GM19372 (cell line): ENCODE data around the gene ABI1.
"Not testable (repeated sequence)": the region's sequence is repeated elsewhere in the genome, so short reads cannot be mapped to it uniquely, and the experiment has no call there.

Source experiments
- ATAC-seq: cut with Tn5 transposase; IDR thresholded peaks from one replicate; pipeline ENCODE4 v1.9.1; 2021; ENCODE audit warnings: mild to moderate bottlenecking, low read depth, moderate library complexity; ENCODE audit not compliant: unreplicated experiment

ABI1 gene

DNA sequence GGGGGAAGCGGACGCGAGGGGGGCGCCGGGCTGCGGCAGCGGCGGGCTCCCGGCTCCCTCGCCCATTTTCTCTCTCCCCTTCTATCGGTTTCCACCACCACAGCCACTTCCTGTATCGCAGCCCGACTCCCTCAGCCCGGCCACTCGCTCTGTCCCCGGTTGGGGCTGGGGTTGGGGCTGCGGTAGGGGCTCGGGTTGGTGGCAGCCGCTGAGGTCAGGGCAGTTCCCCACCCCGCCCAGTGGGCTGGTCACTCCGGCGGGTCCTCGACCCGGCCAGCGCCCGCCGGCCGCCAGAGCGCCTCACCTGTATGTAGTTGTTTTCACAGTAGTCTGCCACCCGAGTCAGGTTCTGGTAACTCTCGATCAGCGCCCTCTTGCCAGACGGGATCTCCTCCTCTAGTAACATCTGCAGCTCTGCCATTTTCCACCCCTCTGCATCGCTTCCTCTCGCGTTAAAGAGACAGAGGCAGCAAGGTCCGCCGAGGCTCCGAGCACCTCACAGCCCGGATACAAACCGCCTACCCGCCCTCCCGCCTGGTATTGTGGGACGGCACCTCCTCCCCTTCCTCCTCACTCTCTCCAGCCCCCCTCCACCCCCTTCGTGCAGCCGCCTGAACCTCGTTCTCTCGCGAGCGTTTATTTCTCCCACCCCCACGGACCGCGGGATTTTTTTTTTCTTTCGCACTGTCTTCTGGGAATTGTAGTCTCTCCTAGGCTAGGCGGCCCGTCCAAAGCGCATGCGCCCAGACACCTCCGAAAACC is at the start of gene ABI1:
ABI1 (minus strand) TSS at position 516 of the 762 bp plus-strand sequence; CDS start at position 421, 95 bp downstream.
- peak; percentile 71 for ATAC-seq

DNA sequence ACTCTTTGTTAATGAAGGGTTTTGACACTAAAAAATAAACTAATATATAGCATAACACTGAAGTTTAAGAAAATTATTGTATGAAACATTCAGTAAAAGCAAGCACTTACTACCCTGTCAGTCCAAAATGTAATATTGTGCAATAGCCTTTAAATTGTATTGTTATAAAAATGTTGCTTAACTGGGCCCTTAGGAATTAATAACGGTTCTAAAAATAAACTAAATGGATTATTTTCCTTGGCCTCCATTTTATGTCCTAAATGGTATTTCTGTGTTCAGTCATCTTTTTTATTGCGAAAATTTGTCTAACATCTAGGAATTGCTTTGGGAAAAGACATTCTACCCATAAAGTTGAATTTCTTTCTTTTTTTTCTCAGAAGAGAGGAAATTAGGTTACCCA is 49.0 kb upstream of the ABI1 start:
- no peak for ATAC-seq

DNA sequence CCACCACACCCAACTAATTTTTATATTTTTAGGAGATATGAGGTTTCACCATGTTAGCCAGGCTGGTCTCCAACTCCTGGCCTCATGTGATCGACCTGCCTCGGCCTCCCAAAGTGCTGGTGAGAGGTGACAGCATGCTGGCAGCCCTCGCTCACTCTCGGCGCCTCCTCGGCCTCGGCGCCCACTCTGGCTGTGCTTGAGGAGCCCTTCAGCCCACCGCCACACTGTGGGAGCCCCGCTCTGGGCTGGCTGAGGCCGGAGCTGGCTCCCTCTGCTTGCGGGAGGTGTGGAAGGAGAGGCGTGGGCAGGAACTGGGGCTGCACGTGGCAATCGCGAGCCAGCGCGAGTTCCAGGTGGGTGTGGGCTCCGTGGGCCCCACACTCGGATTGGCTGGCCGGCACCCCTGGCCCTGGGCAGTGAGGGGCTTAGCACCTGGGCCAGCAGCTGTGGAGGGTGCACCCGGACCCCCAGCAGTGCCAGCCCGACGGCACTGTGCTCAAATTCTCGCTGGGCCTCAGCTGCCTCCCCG is 44.6 kb upstream of the ABI1 start:
- ATAC-seq: not testable (repeated sequence)

DNA sequence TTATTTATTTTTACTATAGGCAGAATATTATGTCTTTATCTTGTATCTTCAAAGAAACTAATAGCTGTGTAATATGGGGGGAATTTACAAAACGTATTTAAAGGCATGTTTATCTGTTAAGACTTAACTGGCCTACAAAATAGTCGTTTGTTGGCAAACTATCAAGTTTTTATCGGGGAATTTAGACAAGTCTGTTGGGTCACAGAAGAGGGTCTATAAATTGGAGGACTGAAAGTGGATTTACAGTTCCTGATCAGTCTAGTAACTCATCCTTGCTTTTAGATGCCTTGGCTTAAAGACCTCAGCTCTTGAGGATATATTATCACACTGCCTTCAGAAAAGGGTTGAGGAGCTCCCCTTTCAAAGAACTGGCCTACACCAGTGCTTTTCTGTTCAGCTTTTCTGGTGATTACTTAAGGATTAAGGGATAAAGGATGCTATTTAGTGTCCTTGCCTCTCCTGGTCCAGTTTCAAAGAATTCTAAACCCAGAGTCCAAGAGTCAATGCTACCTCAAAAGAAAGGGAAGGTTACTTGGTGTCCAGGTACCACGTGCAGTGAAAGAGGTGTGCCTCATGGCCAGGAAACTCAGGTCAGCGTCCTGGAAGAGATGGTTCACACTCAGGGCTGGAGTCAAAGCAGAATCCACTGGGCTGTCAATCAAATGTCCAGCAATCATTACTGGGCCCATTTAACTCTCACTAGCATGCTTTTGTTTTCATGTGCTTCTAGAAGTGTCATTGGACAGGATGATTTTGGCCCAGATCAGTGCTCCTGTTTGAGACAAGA is 42.9 kb upstream of the ABI1 start:
- no peak for ATAC-seq

DNA sequence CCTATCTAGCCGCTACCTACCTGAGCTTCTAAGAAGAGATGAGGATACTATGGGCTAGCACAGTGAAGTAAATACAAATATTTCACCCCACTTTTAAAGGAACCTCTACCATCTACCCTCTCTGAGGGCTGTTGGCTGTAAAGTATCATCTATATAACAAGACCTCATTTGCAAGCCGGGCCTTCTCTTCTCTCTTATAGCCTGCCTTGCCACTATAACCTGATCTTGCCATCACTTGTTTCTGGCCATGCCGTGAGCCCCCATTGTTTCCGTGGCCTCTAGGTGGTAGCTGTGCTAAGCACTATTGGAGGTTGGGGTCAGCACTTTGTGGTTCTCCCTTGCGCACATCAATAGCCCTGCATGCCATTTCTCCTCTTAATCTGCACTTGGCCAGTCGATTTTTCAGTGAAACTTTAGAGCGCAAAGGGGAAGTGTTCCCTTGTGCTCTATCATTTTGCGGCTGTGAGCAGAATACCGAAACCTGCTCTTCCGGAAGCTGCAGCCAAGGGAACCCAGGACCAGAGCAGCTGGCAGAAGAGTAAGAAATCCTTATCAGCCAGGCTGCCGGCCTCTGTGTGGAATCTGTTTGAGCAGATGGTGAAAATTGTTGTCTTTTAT is 31.7 kb upstream of the ABI1 start:
- peak; percentile 88 for ATAC-seq

DNA sequence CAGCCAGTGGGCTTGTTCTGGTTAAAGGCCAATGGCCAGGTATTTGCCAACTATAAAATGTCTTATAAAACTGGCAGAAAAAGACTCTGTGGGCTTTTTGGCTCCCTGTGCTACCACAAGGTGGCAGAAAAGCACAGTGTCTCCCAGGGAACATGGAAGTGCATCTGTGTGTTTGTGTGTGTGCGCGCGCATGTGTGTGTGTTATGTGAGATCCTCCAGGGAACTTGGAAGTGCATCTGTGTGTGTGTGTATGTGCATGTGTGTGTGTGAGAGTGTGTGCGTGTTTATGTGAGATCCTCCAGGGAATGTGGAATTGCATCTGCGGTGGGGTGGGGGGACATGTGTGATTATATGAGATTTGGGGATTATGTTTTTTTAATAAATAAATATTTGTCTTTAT is 30.2 kb upstream of the ABI1 start:
- peak; percentile 37 for ATAC-seq

DNA sequence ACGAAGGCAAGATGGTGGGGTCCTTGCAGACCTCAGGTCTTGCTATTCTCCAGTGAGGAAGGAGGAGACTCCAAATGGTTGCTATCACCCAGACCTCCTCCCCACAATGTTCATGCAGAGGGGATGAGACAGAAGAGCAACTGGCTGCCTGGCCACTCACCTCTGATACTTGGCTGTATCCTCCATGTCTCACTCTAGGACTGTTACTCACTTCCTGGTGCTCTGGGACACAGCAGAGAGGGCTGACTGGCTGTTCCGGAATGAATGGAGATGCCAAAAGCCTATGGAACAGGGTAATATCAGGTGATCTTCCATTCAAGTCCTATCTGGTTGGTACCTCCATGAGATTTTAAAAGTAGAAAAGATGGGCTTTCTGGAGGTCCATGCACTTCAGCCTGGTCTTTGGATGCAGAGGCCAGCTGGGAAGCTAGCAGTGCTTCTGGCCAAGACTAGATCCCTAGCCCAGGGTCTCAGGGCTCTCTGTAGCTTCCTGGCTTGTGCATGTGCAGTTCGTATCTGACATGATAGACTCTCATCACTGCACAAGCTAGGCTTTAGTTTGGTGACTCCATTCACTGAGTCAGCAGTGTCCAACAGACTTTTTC is 27.0 kb upstream of the ABI1 start:
- no peak for ATAC-seq

DNA sequence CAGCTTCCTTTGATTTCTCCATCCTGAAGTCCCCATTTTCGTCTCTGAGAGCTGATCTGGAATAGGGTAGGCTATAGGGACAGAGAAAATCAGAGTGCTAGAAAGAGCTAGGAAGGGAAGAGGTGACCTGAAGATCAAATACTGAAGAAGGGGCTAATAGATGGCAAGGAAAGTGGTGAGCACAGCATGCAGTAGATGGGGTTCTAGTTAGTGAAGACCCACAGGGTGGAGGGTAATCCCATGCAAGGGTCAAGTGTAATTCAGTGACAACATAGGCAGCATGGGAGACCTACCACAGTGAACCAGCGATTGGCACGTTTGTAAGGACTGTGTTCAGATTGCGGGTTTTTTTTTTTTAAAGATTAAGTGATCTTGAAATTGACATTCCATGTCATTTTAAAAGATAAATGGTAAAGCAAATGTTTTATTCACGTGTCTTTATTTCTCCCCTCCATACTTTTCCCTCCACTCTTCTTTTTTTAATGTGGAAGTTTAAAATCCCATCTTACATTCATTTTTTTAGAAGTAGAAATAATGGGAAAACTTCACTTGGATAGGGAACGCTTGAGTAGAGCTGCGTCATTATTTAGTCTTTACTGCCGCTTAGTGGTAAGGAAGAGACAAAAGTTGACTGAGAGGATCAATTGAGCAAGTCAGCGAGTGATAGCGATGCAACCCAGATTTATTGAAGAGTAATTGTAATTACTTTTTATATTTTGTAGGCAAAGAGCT is 21.0 kb upstream of the ABI1 start:
- peak; percentile 61 for ATAC-seq

DNA sequence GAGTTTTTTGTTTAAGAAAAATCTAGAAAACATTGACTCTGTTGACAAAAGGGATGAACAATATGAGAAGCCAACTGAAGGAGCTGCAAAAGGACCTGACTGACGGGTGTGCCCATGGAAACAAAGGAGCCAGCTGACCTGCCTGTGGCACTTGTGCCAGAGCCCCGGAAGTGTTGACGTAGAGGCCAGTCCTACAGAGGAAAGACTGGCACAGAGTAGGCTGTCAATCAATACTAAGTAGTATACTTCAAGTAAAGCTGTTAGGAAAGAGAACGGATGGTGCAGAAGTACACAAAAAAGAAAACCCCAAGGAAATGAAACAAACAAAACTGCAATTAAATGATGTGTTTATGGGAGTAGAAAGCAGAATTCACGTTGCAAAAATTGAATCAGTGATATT is 19.0 kb upstream of the ABI1 start:
- no peak for ATAC-seq

DNA sequence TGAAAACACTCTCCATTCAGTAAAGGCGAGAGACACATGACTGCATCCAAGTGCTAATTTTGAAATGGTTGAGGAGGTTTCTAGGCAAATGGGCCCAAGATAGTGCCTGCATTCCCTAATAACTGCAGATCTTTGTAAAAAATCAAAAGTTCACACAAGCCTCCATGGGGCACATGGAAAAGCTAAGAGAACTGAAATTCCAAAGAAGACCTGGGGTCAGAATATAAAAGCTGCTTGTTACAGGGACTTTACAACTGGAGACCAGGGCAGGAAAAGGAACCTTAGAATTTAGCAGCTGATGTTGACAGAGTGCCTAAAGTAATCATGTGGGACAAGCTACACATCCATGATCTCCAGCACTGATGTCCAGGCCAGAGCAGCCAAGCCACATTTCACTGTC is 10.0 kb upstream of the ABI1 start:
- no peak for ATAC-seq

DNA sequence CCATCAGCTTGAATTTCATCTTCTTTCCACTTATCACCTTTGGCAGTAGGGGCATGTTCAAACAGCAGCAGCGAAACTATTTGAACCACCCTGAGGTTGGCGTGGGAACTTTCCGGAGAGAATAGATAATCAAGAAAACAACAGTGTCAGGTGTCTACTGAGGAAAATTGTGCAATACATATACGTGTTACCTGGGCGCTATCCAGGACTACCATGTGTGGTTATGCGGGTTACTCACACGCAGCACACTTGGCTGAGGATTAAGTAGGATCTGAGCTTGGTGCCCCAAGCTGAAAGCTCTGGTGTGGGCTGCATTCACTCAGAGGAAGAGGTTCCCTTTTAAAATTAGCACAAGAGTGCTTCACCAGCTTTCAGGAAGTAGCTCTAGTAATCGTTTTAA is 8.8 kb upstream of the ABI1 start:
- no peak for ATAC-seq

DNA sequence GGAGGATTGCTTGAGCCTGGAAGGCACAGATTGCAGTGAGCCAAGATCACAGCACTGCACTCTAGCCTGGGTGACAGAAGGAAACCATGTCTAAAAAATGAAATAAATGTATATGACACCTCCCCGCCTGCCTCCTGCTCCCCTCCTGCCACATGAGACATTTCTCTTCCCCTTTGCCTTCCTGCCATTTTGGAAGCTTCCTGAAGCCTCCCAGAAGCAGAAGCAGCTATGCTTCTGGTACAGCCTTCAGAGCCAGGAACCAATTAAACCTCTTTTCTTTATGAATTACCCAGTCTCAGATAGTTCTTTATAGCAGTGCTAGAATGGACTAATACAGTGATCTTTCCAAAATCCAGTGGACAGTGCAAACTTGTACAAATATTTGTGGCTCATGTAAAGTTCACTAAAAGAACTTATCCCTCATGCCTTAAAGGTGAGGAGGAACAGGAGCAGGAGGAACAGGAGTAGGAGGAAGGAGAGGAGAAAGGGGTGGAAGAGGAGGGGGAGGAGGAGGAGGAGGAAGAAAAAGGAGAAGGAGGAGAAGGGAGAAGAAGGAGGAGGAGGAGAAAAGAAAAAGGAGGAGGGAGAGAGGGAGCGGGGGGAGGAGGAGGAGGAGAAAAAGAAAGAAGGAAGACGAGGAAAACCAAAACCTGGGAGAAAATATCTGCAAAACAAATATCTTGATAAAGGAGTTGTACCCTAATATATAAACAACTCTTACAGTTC is 2.8 kb upstream of the ABI1 start:
- ATAC-seq: no peak

DNA sequence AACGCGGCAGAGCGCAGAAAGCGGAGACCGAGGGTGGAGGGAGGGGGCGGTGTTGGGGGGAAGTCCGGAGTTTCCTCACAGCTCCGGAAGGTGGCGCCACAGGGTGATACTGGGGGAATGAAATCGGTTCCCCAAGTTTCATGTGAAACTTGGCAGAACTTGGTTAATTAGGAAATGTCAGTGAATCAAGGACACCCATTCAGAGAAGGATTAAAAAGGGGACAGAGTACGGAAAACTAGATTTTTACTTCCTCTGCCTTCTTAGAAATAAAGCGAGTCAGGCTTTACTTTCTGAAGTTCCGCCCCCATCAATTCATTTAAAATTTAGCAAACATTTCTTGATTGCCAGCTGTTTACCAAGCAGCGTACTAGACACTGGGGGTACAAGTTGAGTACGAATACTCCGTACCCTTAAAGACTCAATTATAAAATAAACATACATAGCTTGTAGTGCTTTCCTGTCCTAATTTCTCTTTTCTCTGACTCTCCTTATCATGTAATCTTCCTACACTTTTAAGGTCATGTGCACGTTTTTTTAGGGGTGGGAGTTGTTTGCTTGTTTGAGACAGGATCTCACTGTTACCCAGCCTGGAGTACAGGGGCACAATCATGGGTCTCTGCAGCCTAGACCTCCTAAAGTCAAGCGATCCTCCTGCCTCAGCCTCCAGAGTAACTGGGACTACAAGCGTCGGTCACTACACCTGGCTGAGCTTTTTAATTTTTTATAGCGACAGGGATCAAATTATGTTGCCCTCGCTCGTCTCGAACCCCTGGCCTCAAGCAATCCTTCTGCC is 644 bp upstream of the ABI1 start:
- no peak for ATAC-seq

DNA sequence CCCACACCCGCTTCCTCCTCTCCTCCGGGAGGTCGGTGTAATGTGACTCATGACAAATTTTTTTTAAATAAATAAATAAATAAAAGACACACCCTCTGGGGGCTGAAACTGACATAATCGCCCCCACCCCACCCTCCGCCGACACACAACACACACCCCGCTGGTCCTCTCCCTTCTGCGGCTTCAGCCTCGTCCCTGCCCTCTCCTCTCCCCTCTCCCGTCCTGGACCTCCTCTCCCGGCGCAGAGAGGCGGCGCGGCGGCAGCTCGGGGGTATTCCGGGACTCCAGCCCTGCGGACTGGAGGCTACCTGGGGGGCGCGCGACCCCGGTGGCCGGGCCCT is 686 bp downstream of the ABI1 start:
- ATAC-seq: peak; percentile 11

DNA sequence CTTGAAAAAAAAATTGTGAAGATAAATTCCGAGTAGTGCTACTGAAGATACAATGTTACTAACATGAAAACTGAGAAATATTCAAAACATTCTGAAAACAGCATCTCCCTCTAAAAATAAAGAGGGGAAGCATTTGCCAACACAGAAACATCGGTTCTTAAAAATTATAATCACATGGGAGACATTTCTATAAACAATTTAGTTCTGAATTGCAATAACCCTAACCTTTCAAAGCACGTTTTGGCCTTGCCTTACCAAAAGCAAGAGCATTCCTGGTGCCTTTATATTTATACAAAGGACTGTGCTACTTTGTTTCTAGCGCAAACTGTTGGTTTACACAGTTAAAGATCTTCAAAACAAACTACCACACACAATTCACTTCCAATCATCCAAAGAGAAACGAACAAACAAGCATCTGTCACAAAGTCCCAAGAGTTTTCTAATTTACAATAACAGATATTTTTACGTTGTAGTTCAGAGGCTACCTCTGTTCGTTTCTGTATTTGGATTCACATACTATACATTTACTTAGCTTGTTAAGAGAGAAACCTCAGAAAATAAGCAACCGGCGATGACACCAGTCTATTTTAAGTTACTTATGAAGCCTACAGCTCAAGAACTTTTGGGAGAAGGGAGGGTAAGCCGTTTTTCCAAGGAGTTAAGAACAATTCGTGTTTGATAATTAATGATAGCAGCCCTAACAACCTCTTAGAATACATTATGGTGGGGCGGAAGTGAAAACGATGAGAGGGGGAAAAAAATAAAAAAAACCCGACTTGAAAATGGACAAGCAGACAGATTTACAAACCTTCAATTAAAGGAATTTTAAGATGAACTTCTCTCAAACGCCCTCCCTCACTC is 1.3 kb downstream of the ABI1 start:
- ATAC-seq: no peak

DNA sequence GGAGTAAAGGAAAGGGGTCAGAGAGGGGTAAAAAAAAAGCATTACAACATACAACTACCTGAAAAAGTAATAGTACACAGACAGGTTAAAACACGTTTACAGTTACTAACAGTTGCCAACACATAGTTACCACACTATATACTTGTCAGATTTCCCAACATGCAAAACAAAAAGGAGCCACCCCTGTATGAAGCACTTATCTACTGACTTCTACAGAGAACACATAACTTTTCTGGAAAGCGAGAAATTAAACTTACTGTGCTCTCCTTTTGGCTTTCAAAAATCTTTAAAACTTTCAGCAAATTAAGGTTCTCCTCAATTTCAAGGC is 2.1 kb downstream of the ABI1 start:
- ATAC-seq: no peak

DNA sequence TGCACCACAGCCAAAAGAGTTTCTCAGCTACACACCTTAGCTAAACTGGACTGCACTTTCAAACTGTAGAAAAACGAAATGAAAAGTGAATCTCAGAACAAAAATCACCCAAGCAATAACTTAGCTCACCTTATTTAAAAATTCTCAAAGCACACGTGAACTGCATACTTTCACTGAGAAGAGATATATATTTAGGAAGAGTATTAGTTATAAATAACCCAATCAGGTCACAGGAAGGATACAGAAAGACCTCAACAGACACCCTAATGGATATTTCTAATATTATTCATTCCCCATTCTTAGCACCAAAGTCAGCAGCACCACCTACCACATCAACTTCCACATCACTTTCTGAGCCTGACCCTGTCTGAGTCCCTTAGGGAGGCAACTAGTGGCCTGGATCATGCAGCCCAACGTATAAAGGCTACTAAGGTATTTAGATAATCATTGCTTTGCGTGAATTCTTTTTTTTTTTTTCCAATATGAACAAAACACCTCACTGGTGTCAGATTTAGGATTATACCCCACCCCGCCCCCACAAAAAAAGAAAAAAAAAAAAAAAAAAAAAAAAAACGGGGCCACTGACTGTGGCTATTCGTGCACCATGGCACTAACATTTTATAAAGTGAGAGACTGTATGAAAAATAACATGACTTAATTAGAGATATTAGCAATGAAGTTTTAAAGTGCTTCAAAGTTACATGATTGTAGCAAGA is 2.6 kb downstream of the ABI1 start:
- no peak for ATAC-seq
